ENCODE results near the gene HSPB6. TPM values are rescaled to one million over a fixed set of nuclear protein-coding genes. Genes with fewer than 3 reads are reported as not detected.

Gene HSPB6
- total RNA-seq, 4 donors from 2014 or later: 1.7 to 21.9 (median 3.6) TPM

- Histone ChIP-seq H3K27me3 (no peaks in the 10 kb centered on the region), H3K9me3 (no peaks in the 10 kb centered on the region), H3K4me3 (no peak overlapping the region), H3K4me1 (peaks cover 15 to 53% (median 36%) of the 10 kb centered on the region in 3 donors), H3K36me3 (peaks cover 8 to 42% (median 21%) of the 10 kb centered on the region in 3 donors), H3K27ac (peak overlapping the region in 1 of 4 donors; percentile 17)
- intact Hi-C loops (cut with DNase I): no loop called here
- no peak for TF ChIP-seq POLR2A (IDR thresholded peaks at IDR 0.05)
- TF ChIP-seq CTCF (IDR thresholded peaks at IDR 0.05): no peak
- DNase-seq: no peak
- WGBS, 2 donors: 88 to 98% methylated on average over 4 to 5 of the region's 5 CpGs
These were observed 6.7 kb downstream of the HSPB6 start for GRCh38 chr19:35750167-35750566.

- peak in 3 of 4 donors; percentile 72 to 85 (median 73) for TF ChIP-seq POLR2A (IDR thresholded peaks at IDR 0.05)
- peak in 4 of 6 experiments; percentile 19 to 54 (median 46) for TF ChIP-seq CTCF (IDR thresholded peaks at IDR 0.05)
- H3K27me3 ChIP-seq: no peaks in the 10 kb centered on the region
- 1% methylated on average over 23 to 35 of the region's 45 CpGs for WGBS, 2 donors
- DNase-seq: peak; percentile 98
- peaks cover 8 to 27% (median 10%) of the 10 kb centered on the region in 3 donors for H3K36me3 ChIP-seq
- intact Hi-C loops (cut with DNase I): no loop called here
- peaks cover 20 to 55% (median 39%) of the 10 kb centered on the region in 3 donors for H3K4me1 ChIP-seq
- peak within 1 kb of the TSS; percentile 65 to 80 (median 72) for H3K4me3 ChIP-seq
- peak within 1 kb of the TSS; percentile 81 to 89 (median 85) for H3K27ac ChIP-seq
- no peaks in the 10 kb centered on the region for H3K9me3 ChIP-seq
These were observed 8.5 kb downstream of the HSPB6 start, which contains the start of gene LIN37 for GRCh38 chr19:35748106-35749020. TSS of gene LIN37 (plus strand) at chr19:35748576. CDS start at chr19:35748725, 149 bp downstream.

- no peaks in the 10 kb centered on the region for H3K9me3 ChIP-seq
- peaks cover 0 to 22% (median 0%) of the 10 kb centered on the region in 3 donors for H3K36me3 ChIP-seq
- TF ChIP-seq POLR2A (IDR thresholded peaks at IDR 0.05) (no peak), CTCF (IDR thresholded peaks at IDR 0.05) (no peak)
- DNase-seq: no peak
- peak overlapping the region; percentile 90 to 97 (median 92) for H3K4me3 ChIP-seq
- intact Hi-C loops (cut with DNase I): no loop called here
- peak overlapping the region in 2 of 4 donors; percentile 100 for H3K27ac ChIP-seq
- H3K27me3 ChIP-seq: no peaks in the 10 kb centered on the region
- H3K4me1 ChIP-seq: peaks cover 20 to 72% (median 39%) of the 10 kb centered on the region in 3 donors
- 80 to 83% methylated on average over 5 of the region's 5 CpGs for WGBS, 2 donors
These were observed 10.3 kb downstream of the HSPB6 start for GRCh38 chr19:35746531-35746930.

GRCh38 chr19:35746087-35746462 is 10.8 kb downstream of the HSPB6 start:
- intact Hi-C loops (cut with DNase I): no loop called here

More at GRCh38 chr19:35746087-35746462, 10.8 kb downstream of the HSPB6 start:
- no peak for DNase-seq
- H3K27me3 ChIP-seq: no peaks in the 10 kb centered on the region
- H3K9me3 ChIP-seq: no peaks in the 10 kb centered on the region
- peak overlapping the region; percentile 90 to 97 (median 92) for H3K4me3 ChIP-seq
- peak overlapping the region; percentile 100 for H3K27ac ChIP-seq
- H3K4me1 ChIP-seq: peaks cover 22 to 77% (median 42%) of the 10 kb centered on the region in 3 donors
- TF ChIP-seq CTCF (IDR thresholded peaks at IDR 0.05) (no peak), POLR2A (IDR thresholded peaks at IDR 0.05) (no peak)
- peaks cover 0 to 19% (median 0%) of the 10 kb centered on the region in 3 donors for H3K36me3 ChIP-seq
- WGBS, 2 donors: 2 to 6% methylated on average over 4 of the region's 4 CpGs

All from esophagus squamous epithelium (tissue), 5 donors.